Measurements from ENCODE around the gene ERI2. TPM values are rescaled to one million over a fixed set of nuclear protein-coding genes. Genes with fewer than 3 reads are reported as not detected.

ERI2 gene
- total RNA-seq, 1 experiment from 2014 or later: 17.0 TPM

DNA sequence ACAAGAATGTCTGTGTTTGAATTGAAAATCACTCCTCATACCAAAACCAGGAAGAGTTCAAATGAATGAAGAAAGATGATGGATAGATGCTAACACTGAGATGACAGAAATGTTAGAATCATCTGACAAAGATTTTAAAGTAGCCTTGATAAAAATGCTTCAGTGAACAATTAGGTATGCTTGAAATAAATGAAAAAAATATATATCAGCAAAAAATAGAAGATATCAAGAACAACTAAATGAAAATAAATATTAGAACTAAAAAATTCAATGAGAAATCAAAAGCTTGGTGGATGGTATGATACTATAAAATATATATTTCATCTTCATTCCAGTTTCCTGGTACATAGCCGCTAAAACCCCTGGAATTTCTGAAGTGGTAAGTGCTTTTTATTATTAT is 51.0 kb downstream of the ERI2 start:
- Histone ChIP-seq H3K4me3 (ENCODE audit: low read length) (no peak overlapping the region), H4K20me1 (ENCODE audit: insufficient read depth, low read depth, low read length) (no peaks in the 10 kb centered on the region), H3K4me2 (ENCODE audit: low read depth, low read length, poor library complexity, severe bottlenecking) (no peak overlapping the region), H3K79me2 (ENCODE audit: low read length) (no peaks in the 10 kb centered on the region), H3K9ac (ENCODE audit: low read length) (no peak overlapping the region), H3K4me1 (ENCODE audit: low read length) (no peaks in the 10 kb centered on the region), H3K27me3 (ENCODE audit: low read length) (no peaks in the 10 kb centered on the region), H3K27ac (ENCODE audit: low read length) (no peak overlapping the region), H3K9me2 (replicated peaks; ENCODE audit: insufficient read depth, low read length) (no peaks in the 10 kb centered on the region), H3K9me3 (ENCODE audit: low read length) (no peaks in the 10 kb centered on the region), H3K36me3 (ENCODE audit: insufficient read depth, low read length) (no peaks in the 10 kb centered on the region), H2AFZ (ENCODE audit: low read length) (no peak overlapping the region)
- DNase-seq: no peak

DNA sequence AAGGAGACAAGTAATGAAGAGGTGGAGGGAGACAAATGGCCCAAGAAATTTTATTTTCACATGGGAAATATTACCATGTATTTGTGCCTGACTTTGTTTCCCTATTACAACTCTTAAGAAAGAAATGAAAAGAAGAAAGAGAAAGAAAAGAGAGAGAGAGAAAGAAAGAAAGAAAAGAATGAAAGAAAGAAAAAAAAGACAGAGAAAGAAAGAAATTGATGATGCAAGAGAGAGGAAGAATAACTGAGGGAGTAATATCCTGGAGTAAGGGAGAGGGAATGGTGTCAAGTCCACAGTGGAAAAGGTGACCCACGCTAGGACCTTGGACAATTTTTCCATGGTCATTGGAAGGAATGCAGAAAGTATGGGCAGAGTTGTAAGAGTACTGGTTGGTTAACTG is 52.5 kb downstream of the ERI2 start:
- DNase-seq: no peak
- H3K4me1 ChIP-seq (ENCODE audit: low read length): no peaks in the 10 kb centered on the region
- no peak overlapping the region for H2AFZ ChIP-seq (ENCODE audit: low read length)
- no peaks in the 10 kb centered on the region for H3K9me2 ChIP-seq (replicated peaks; ENCODE audit: insufficient read depth, low read length)
- H3K27ac ChIP-seq (ENCODE audit: low read length): no peak overlapping the region
- no peaks in the 10 kb centered on the region for H4K20me1 ChIP-seq (ENCODE audit: insufficient read depth, low read depth, low read length)
- no peaks in the 10 kb centered on the region for H3K79me2 ChIP-seq (ENCODE audit: low read length)
- no peak overlapping the region for H3K4me2 ChIP-seq (ENCODE audit: low read depth, low read length, poor library complexity, severe bottlenecking)
- H3K27me3 ChIP-seq (ENCODE audit: low read length): no peaks in the 10 kb centered on the region
- H3K9ac ChIP-seq (ENCODE audit: low read length): no peak overlapping the region
- no peaks in the 10 kb centered on the region for H3K9me3 ChIP-seq (ENCODE audit: low read length)
- H3K36me3 ChIP-seq (ENCODE audit: insufficient read depth, low read length): no peaks in the 10 kb centered on the region
- no peak overlapping the region for H3K4me3 ChIP-seq (ENCODE audit: low read length)

DNA sequence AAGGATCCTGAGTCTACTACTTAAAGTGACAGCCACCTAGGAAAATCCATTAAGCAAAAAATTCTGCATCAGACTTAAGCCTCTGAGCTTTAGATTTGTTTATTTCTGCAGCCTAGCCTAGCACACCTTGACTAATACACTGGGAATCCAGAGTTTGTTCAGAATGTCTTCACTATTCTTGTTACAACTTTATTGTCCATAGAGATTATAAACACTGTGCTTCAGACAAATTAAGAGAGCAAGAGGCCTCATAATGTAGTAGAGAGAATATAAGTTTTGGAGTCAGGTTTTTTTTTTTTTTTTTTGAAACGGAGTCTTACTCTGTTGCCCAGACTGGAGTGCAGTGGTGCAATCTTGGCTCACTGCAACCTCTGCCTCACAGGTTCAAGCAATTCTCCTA is 55.7 kb downstream of the ERI2 start:
- Histone ChIP-seq H3K9ac (ENCODE audit: low read length) (no peak overlapping the region), H3K9me2 (replicated peaks; ENCODE audit: insufficient read depth, low read length) (no peaks in the 10 kb centered on the region), H3K36me3 (ENCODE audit: insufficient read depth, low read length) (no peaks in the 10 kb centered on the region), H3K9me3 (ENCODE audit: low read length) (no peaks in the 10 kb centered on the region), H3K27me3 (ENCODE audit: low read length) (no peaks in the 10 kb centered on the region), H3K4me2 (ENCODE audit: low read depth, low read length, poor library complexity, severe bottlenecking) (no peak overlapping the region), H2AFZ (ENCODE audit: low read length) (no peak overlapping the region), H3K79me2 (ENCODE audit: low read length) (no peaks in the 10 kb centered on the region), H3K4me3 (ENCODE audit: low read length) (no peak overlapping the region), H3K27ac (ENCODE audit: low read length) (no peak overlapping the region), H3K4me1 (ENCODE audit: low read length) (no peaks in the 10 kb centered on the region), H4K20me1 (ENCODE audit: insufficient read depth, low read depth, low read length) (no peaks in the 10 kb centered on the region)
- DNase-seq: no peak

DNA sequence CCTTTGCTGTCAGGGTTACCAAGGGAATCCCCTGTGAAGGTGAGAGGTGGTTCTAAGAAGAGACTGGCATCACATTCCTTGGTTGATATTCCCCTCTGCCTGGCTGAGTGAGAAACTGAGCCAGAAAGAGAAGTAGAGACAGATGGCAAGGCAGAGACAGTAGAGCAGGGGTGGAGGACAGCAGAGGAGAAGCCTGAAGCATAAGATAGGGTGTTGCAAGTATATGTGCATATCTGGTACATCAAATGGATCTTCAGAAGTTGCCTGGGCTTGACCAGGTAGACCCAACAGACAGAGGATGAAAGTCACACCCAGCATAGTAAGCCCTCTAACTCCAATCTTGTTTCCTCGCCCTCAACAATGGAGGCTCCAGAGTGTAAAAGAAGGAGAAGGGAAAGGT is 56.8 kb downstream of the ERI2 start:
- no peaks in the 10 kb centered on the region for H3K27me3 ChIP-seq (ENCODE audit: low read length)
- H2AFZ ChIP-seq (ENCODE audit: low read length): no peak overlapping the region
- no peak overlapping the region for H3K4me3 ChIP-seq (ENCODE audit: low read length)
- no peaks in the 10 kb centered on the region for H4K20me1 ChIP-seq (ENCODE audit: insufficient read depth, low read depth, low read length)
- H3K27ac ChIP-seq (ENCODE audit: low read length): no peak overlapping the region
- H3K4me1 ChIP-seq (ENCODE audit: low read length): no peaks in the 10 kb centered on the region
- H3K4me2 ChIP-seq (ENCODE audit: low read depth, low read length, poor library complexity, severe bottlenecking): no peak overlapping the region
- H3K9me2 ChIP-seq (replicated peaks; ENCODE audit: insufficient read depth, low read length): no peaks in the 10 kb centered on the region
- H3K9ac ChIP-seq (ENCODE audit: low read length): no peak overlapping the region
- DNase-seq: no peak
- H3K79me2 ChIP-seq (ENCODE audit: low read length): no peaks in the 10 kb centered on the region
- H3K9me3 ChIP-seq (ENCODE audit: low read length): no peaks in the 10 kb centered on the region
- no peaks in the 10 kb centered on the region for H3K36me3 ChIP-seq (ENCODE audit: insufficient read depth, low read length)

DNA sequence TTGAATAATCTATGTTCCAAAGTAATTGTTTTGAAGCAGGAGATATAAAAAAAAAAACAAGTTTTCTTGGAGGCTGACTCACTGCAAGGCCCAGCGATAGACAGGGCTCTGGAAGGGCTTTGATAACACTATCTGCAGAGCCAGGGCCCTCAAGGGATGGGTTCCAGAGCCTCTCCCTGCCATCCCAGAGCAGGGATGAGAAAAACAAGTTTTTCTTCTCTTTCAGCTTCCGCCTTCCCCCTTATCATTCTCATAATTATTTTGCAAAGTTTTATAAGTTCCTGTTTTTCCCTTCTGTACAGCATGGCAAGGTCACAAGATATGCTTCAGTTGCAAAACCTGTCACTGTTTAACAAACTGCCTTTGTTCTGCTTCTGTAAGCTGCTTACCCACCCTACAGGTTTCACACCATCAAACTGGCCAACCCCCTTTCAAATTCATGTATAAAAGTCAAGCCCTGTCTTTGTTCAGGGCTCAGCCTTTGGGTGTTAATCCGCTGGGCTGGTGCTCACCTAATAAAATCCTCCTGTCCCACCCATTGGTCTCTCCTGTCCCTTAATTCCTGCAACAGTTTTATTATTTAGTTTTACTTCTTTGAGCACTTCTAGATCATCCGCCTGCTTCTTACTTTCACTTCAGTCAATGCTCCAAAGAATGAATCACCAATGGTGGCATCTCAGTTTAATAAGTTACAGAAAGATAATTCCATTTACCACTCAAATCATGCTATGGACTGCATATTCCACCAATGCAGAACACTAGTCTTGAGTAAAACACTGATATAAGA is 59.0 kb downstream of the ERI2 start:
- Histone ChIP-seq H3K36me3 (ENCODE audit: insufficient read depth, low read length) (no peaks in the 10 kb centered on the region), H3K4me3 (ENCODE audit: low read length) (no peak overlapping the region), H3K4me1 (ENCODE audit: low read length) (no peaks in the 10 kb centered on the region), H3K4me2 (ENCODE audit: low read depth, low read length, poor library complexity, severe bottlenecking) (no peak overlapping the region), H3K27ac (ENCODE audit: low read length) (no peak overlapping the region), H3K9me3 (ENCODE audit: low read length) (no peaks in the 10 kb centered on the region), H3K9me2 (replicated peaks; ENCODE audit: insufficient read depth, low read length) (no peaks in the 10 kb centered on the region), H4K20me1 (ENCODE audit: insufficient read depth, low read depth, low read length) (no peaks in the 10 kb centered on the region), H3K9ac (ENCODE audit: low read length) (no peak overlapping the region), H3K79me2 (ENCODE audit: low read length) (no peaks in the 10 kb centered on the region), H2AFZ (ENCODE audit: low read length) (no peak overlapping the region), H3K27me3 (ENCODE audit: low read length) (no peaks in the 10 kb centered on the region)
- DNase-seq: no peak

DNA sequence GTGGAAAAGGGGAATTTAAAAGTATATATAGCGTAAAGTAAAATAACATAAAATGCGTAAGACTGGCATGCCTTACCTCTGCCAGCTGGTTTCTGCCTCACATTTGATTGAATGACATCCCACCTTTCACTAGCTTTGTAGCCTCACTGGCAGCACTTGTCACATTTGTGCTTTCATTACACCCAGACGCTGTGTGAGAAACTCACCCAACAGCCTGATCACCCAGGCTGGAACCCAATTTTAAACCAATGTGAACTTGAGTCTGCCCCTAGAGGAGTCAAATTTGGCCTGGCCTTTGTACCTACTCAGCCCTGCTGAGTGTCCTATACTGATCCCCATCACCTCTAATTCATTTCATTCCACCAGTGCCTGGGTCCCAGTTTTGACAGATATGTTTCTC is 59.8 kb downstream of the ERI2 start:
- no peak overlapping the region for H3K27ac ChIP-seq (ENCODE audit: low read length)
- no peaks in the 10 kb centered on the region for H3K9me2 ChIP-seq (replicated peaks; ENCODE audit: insufficient read depth, low read length)
- H3K4me3 ChIP-seq (ENCODE audit: low read length): no peak overlapping the region
- H3K27me3 ChIP-seq (ENCODE audit: low read length): no peaks in the 10 kb centered on the region
- H3K36me3 ChIP-seq (ENCODE audit: insufficient read depth, low read length): no peaks in the 10 kb centered on the region
- no peak overlapping the region for H3K4me2 ChIP-seq (ENCODE audit: low read depth, low read length, poor library complexity, severe bottlenecking)
- H2AFZ ChIP-seq (ENCODE audit: low read length): no peak overlapping the region
- no peaks in the 10 kb centered on the region for H3K9me3 ChIP-seq (ENCODE audit: low read length)
- H3K9ac ChIP-seq (ENCODE audit: low read length): no peak overlapping the region
- DNase-seq: no peak
- no peaks in the 10 kb centered on the region for H4K20me1 ChIP-seq (ENCODE audit: insufficient read depth, low read depth, low read length)
- H3K79me2 ChIP-seq (ENCODE audit: low read length): no peaks in the 10 kb centered on the region
- H3K4me1 ChIP-seq (ENCODE audit: low read length): 0 out of 2 replicates have a peak, but pooled peaks cover 2% of the 10 kb centered on the region

Small RNA genes within 50 kb of the gene (small RNA-seq; reads per million reads assigned to genes)
- gene RF00618 (not detected), gene RNU6-944P (not detected)

Other genes starting within 250 kb of the ERI2 start
- not detected in 2 replicates for gene ACSM2B, start 230.1 kb downstream of the ERI2 start, total RNA-seq (2014; rRNA removed; shearing (Covaris generic); ENCODE audit: low replicate concordance)
- gene ACSM1, start 108.8 kb downstream of the ERI2 start, total RNA-seq (2014; rRNA removed; shearing (Covaris generic); ENCODE audit: low replicate concordance): not detected in 2 replicates
- 38.4 and 40.7 TPM in 2 replicates for gene THUMPD1, start 64.7 kb downstream of the ERI2 start, total RNA-seq (2014; rRNA removed; shearing (Covaris generic); ENCODE audit: low replicate concordance)
- gene ACSM3, start 42.5 kb downstream of the ERI2 start, total RNA-seq (2014; rRNA removed; shearing (Covaris generic); ENCODE audit: low replicate concordance): 1.1 and 1.6 TPM in 2 replicates
- 8.4 and 13.9 TPM in 2 replicates for gene REXO5, start 55 bp upstream of the ERI2 start, total RNA-seq (2014; rRNA removed; shearing (Covaris generic); ENCODE audit: low replicate concordance)
- 6.2 and 7.3 TPM in 2 replicates for gene DCUN1D3, start 93.9 kb upstream of the ERI2 start, total RNA-seq (2014; rRNA removed; shearing (Covaris generic); ENCODE audit: low replicate concordance)
- gene LYRM1, start 94.3 kb upstream of the ERI2 start, total RNA-seq (2014; rRNA removed; shearing (Covaris generic); ENCODE audit: low replicate concordance): 37.6 and 43.2 TPM in 2 replicates